ENCODE data around the gene CEBPZOS.

Gene CEBPZOS

GRCh38 chr2:37244017-37244416 lies 47.7 kb downstream of the CEBPZOS start:
- DNase-seq, result no peak

GRCh38 chr2:37244755-37245154 lies 48.5 kb downstream of the CEBPZOS start:
- DNase-seq, result no peak

DNA sequence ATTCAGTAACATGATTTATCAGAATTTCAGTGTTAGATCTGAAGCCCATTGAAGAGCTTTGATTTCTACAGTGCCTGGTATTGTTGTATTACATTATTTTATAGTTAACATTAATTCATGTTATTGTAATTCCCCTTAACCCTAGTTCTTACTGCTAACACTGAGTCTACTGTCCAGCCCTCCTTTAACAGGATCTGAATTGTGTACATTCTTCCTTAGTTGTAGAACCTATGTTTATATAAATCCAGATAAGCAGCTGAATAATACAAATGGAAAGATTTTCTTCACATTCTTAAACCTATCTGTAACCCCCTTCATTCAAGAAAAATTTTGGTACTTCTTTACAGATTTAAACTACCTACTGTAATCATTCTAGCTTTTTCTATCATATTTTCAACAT lies 49.9 kb downstream of the CEBPZOS start:
- DNase-seq, result no peak

DNA sequence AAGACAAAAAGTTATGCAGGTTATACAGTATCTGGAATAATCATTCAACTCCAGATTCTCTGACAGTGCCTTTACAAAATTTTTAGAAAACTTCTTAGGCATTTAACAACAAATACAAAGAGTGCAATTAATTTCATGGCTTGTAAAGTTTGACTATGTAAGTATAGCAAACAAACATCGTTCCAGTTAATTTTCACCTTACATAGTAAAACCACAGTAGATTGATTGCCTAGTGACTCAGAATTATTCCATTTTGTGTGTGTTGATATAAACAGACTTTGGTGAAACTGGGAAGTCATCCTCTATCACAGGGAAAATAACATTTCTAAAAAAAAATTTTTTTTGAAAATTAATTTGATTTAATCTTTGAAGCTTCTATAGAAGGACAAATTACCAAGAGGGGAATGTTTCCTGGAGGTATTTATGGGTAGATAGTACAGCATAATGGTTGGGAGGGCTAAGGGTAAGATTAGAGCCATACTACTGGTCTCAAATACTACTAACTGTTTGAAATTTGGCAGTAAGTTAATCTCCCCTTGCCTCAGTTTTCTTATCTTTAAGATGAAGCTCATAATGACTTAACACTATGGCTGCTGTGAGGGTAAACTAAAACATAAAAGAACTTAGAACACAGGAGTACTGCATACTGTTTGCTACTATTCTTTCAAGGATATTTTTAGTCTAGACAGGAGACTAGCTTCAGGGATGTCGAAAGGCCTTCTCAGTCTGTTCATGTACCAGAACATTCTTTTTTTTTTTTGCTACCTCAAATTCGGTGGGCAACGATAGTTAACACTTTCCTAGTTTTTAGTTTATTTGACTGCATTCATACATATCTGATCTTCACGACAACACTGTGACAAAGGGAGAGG lies 54.8 kb downstream of the CEBPZOS start:
- no peak for DNase-seq
